Astrocyte (in vitro differentiated cells and primary cell): ENCODE data around the gene CTNND2. TPM values are rescaled to one million over a fixed set of nuclear protein-coding genes. Genes with fewer than 3 reads are reported as not detected.

Source experiments
- DNase-seq: peaks from one replicate; pipeline ENCODE4 v3.0.0-alpha.2; 2010; ENCODE audit warnings: low read depth
- FAIRE-seq: peaks from 2 replicates; lab custom pipeline; 2011; peaks lifted over from hg19 to GRCh38; lab: Jason Lieb, UNC
- H2AFZ ChIP-seq: 2 replicates; pipeline ENCODE4 v1.6.0; 2012; ENCODE audit warnings: low read depth, low read length, inconsistent platforms
- H3K27ac ChIP-seq: 2 replicates; pipeline ENCODE4 v1.5.1; 2011; ENCODE audit warnings: low read depth, low read length, inconsistent platforms
- H3K27me3 ChIP-seq: 2 replicates; pipeline ENCODE4 v1.6.0; 2011; ENCODE audit warnings: low read length, inconsistent platforms; ENCODE audit not compliant: insufficient read depth
- H3K36me3 ChIP-seq: 2 replicates; pipeline ENCODE4 v1.5.1; 2011; ENCODE audit warnings: low read length, inconsistent platforms; ENCODE audit not compliant: insufficient read depth
- H3K4me1 ChIP-seq: 2 replicates; pipeline ENCODE4 v1.5.1; 2011; ENCODE audit warnings: low read length, inconsistent platforms; ENCODE audit not compliant: insufficient read depth
- H3K4me2 ChIP-seq: 2 replicates; pipeline ENCODE4 v1.6.0; 2012; ENCODE audit warnings: low read length, inconsistent platforms
- H3K4me3 ChIP-seq: 2 replicates; pipeline ENCODE4 v1.5.1; 2011; ENCODE audit warnings: low read depth, mild to moderate bottlenecking, low read length, inconsistent platforms; ENCODE audit not compliant: insufficient read depth
- H3K79me2 ChIP-seq: 2 replicates; pipeline ENCODE4 v1.6.0; 2012; ENCODE audit warnings: mild to moderate bottlenecking, low read length, inconsistent platforms; ENCODE audit not compliant: insufficient read depth
- H3K9ac ChIP-seq: 2 replicates; pipeline ENCODE4 v1.6.0; 2012; ENCODE audit warnings: mild to moderate bottlenecking, low read length, inconsistent platforms
- H3K9me3 ChIP-seq: 2 replicates; pipeline ENCODE4 v1.5.1; 2012; ENCODE audit warnings: low read depth, mild to moderate bottlenecking, low read length, inconsistent platforms; ENCODE audit not compliant: insufficient read depth
- H4K20me1 ChIP-seq: 2 replicates; pipeline ENCODE4 v1.6.0; 2012; ENCODE audit warnings: low read length, inconsistent platforms; ENCODE audit not compliant: insufficient read depth
- H3K27ac Mint-ChIP-seq: one replicate; pipeline ENCODE4 v1.8.0; 2021; ENCODE audit warnings: mild to moderate bottlenecking, mixed read lengths; ENCODE audit not compliant: unreplicated experiment
- H3K27me3 Mint-ChIP-seq: one replicate; pipeline ENCODE4 v1.8.0; 2021; ENCODE audit warnings: low read depth, mixed read lengths; ENCODE audit not compliant: unreplicated experiment
- H3K36me3 Mint-ChIP-seq: one replicate; pipeline ENCODE4 v1.8.0; 2021; ENCODE audit warnings: low read depth, mixed read lengths; ENCODE audit not compliant: unreplicated experiment
- H3K4me1 Mint-ChIP-seq: one replicate; pipeline ENCODE4 v1.8.0; 2021; ENCODE audit warnings: low read depth, mixed read lengths; ENCODE audit not compliant: unreplicated experiment
- H3K4me3 Mint-ChIP-seq: one replicate; pipeline ENCODE4 v1.8.0; 2021; ENCODE audit warnings: mild to moderate bottlenecking, moderate library complexity, mixed read lengths; ENCODE audit not compliant: unreplicated experiment
- H3K9me3 Mint-ChIP-seq: one replicate; pipeline ENCODE4 v1.8.0; 2021; ENCODE audit warnings: mild to moderate bottlenecking, mixed read lengths; ENCODE audit not compliant: unreplicated experiment
- EZH2 ChIP-seq: IDR thresholded peaks from 2 replicates; pipeline ENCODE4 v1.6.1; 2012; ENCODE audit warnings: mild to moderate bottlenecking, low read length, inconsistent platforms; ENCODE audit not compliant: insufficient read depth
- total RNA-seq: library from RNA; stranded (reverse); gene quantifications from 2 replicates; pipeline ENCODE4 v1.2.1, GENCODE V29; 2021
- TF ChIP-seq, protein P1 (sequence below): IDR thresholded peaks from 2 replicates; pipeline ENCODE4 v1.5.1; 2011; ENCODE audit warnings: low read depth, mild to moderate bottlenecking, inconsistent platforms, low read length, moderate library complexity; ENCODE audit not compliant: insufficient read depth

CTNND2 gene
- total RNA-seq, 1 donor from 2014 or later = 4.5 TPM

DNA sequence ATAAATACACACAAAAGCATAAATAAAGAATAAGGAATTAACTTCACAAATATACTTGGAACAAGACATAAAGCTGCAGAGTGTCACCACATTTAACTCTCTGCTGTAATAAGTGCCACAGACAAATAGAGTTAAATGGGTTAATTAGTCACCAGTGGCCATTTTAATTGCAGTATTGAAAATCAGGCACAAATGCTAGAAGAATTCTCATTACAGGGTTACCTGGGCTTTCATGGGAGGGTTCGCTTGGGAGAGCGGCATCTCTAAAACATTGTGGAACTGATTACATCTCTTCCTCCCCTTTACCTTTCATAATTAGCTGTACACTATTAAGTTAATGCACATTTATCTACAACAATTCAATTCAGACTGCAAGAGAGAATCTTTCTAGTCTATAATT is 637.9 kb downstream of the CTNND2 start:
- H3K4me1 Mint-ChIP-seq = no peaks in the 10 kb centered on the region
- H3K27ac Mint-ChIP-seq = no peak overlapping the region
- Histone ChIP-seq H3K4me1 (no peaks in the 10 kb centered on the region), H3K9ac (no peak overlapping the region), H3K79me2 (no peaks in the 10 kb centered on the region), H3K9me3 (no peaks in the 10 kb centered on the region), H3K36me3 (no peaks in the 10 kb centered on the region), H4K20me1 (no peaks in the 10 kb centered on the region), H3K27ac (no peak overlapping the region), H3K27me3 (no peaks in the 10 kb centered on the region), H2AFZ (no peak overlapping the region), H3K4me2 (no peak overlapping the region), H3K4me3 (no peak overlapping the region)
- H3K9me3 Mint-ChIP-seq = no peaks in the 10 kb centered on the region
- DNase-seq = no peak
- no peak overlapping the region for H3K4me3 Mint-ChIP-seq
- H3K36me3 Mint-ChIP-seq = no peaks in the 10 kb centered on the region
- TF ChIP-seq, protein P1, sequence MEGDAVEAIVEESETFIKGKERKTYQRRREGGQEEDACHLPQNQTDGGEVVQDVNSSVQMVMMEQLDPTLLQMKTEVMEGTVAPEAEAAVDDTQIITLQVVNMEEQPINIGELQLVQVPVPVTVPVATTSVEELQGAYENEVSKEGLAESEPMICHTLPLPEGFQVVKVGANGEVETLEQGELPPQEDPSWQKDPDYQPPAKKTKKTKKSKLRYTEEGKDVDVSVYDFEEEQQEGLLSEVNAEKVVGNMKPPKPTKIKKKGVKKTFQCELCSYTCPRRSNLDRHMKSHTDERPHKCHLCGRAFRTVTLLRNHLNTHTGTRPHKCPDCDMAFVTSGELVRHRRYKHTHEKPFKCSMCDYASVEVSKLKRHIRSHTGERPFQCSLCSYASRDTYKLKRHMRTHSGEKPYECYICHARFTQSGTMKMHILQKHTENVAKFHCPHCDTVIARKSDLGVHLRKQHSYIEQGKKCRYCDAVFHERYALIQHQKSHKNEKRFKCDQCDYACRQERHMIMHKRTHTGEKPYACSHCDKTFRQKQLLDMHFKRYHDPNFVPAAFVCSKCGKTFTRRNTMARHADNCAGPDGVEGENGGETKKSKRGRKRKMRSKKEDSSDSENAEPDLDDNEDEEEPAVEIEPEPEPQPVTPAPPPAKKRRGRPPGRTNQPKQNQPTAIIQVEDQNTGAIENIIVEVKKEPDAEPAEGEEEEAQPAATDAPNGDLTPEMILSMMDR = no peak
- TF ChIP-seq EZH2 = no peak
- H3K27me3 Mint-ChIP-seq = no peaks in the 10 kb centered on the region
- no peak for FAIRE-seq

DNA sequence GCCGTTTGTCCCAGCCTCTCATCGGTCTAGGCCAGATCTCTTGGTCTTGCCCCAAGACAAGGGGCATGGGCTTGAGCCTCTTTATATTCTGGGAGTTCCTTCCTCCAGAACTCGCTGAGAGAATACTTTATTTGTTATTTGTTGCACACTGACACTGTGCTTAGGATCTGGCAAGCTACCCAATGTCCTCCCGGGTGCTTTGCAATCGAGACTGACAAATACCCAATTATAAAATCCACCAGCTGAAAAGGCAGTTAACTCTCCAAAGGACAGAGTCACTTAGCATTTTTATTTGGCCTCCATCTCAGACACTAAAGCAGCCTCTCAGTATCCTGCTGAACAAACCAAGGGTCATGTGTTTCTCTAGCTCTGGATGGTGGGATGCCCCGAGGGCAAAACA is 643.0 kb downstream of the CTNND2 start:
- Histone ChIP-seq H3K4me3 (no peak overlapping the region), H3K4me2 (no peak overlapping the region), H3K27me3 (no peaks in the 10 kb centered on the region), H2AFZ (no peak overlapping the region), H3K4me1 (no peaks in the 10 kb centered on the region), H3K27ac (no peak overlapping the region), H3K79me2 (no peaks in the 10 kb centered on the region), H3K36me3 (no peaks in the 10 kb centered on the region), H3K9ac (no peak overlapping the region), H3K9me3 (no peaks in the 10 kb centered on the region), H4K20me1 (no peaks in the 10 kb centered on the region)
- H3K4me3 Mint-ChIP-seq = no peak overlapping the region
- DNase-seq (no peak), FAIRE-seq (no peak)
- H3K27ac Mint-ChIP-seq = no peak overlapping the region
- H3K9me3 Mint-ChIP-seq = no peaks in the 10 kb centered on the region
- H3K4me1 Mint-ChIP-seq = no peaks in the 10 kb centered on the region
- H3K36me3 Mint-ChIP-seq = no peaks in the 10 kb centered on the region
- TF ChIP-seq EZH2 = no peak
- TF ChIP-seq, protein P1 = no peak
- H3K27me3 Mint-ChIP-seq = peaks cover 6% of the 10 kb centered on the region

DNA sequence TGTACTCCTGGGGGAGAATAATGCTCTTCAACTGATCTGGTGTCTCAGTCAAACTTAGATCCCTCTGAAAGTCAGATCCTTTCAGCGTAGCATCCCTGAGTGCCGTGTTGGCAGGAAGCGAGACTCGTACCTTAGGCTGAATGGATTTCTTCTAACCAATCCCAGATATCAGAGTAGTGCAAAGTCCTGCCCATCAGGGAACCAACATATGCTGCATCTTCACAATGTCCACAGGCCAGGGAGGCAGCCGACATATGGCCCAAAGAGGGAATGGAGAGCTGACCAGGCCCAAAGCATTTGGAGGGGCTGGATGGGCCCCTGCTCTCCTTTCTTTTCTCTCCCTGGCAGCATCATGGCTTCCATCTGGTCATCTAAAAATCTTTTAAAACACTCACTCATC is 646.2 kb downstream of the CTNND2 start:
- Histone ChIP-seq H3K27me3 (no peaks in the 10 kb centered on the region), H3K4me3 (no peak overlapping the region), H2AFZ (no peak overlapping the region), H3K9me3 (no peaks in the 10 kb centered on the region), H3K4me1 (no peaks in the 10 kb centered on the region), H3K4me2 (no peak overlapping the region), H3K36me3 (no peaks in the 10 kb centered on the region), H3K9ac (no peak overlapping the region), H3K27ac (no peak overlapping the region), H4K20me1 (no peaks in the 10 kb centered on the region), H3K79me2 (no peaks in the 10 kb centered on the region)
- no peak for TF ChIP-seq EZH2
- TF ChIP-seq, protein P1 = no peak
- H3K27me3 Mint-ChIP-seq = peaks cover 8% of the 10 kb centered on the region
- no peak for FAIRE-seq
- DNase-seq = no peak
- no peak overlapping the region for H3K4me3 Mint-ChIP-seq
- no peaks in the 10 kb centered on the region for H3K36me3 Mint-ChIP-seq
- no peak overlapping the region for H3K27ac Mint-ChIP-seq
- H3K9me3 Mint-ChIP-seq = no peaks in the 10 kb centered on the region
- peaks cover 4% of the 10 kb centered on the region for H3K4me1 Mint-ChIP-seq
